Measurements from ENCODE around the gene CLDN7. TPM values are rescaled to one million over a fixed set of nuclear protein-coding genes. Genes with fewer than 3 reads are reported as not detected.

CLDN7 gene
- total and polyA plus RNA-seq, 4 donors: 3.0 to 35.0 (median 19.6) TPM

DNA sequence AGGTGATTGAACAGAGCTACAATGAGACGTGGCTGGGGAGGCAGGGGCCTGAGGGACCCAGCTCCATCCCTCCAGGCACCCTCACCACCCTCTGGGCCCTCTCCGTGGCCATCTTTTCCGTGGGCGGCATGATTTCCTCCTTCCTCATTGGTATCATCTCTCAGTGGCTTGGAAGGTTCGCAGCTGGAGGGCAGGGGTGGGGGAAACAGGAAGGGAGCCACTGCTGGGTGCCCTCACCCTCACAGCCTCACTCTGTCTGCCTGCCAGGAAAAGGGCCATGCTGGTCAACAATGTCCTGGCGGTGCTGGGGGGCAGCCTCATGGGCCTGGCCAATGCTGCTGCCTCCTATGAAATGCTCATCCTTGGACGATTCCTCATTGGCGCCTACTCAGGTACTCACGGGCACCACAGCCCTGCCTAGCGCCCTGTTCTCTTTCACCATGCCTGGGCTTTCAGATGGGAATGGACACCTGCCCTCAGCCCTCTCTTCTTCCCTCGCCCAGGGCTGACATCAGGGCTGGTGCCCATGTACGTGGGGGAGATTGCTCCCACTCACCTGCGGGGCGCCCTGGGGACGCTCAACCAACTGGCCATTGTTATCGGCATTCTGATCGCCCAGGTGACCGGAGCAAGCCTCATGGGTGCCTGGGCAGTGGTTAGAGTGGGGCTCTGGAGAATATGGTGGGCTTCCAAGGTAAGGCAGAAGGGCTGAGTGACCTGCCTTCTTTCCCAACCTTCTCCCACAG lies 21.4 kb upstream of the CLDN7 start:
- no peaks in the 10 kb centered on the region for H3K36me3 ChIP-seq (ENCODE audit: control insufficient read depth in 4 of 4, insufficient read depth in 3 of 4, low read depth in 1 of 4, low read length in 3 of 4)
- H3K9me3 ChIP-seq (ENCODE audit: control insufficient read depth in 4 of 4, low read length in 3 of 4): no peaks in the 10 kb centered on the region
- H3K27me3 ChIP-seq (ENCODE audit: control insufficient read depth in 4 of 4, insufficient read depth in 4 of 4, low read length in 3 of 4): no peaks in the 10 kb centered on the region
- no peak overlapping the region for H3K4me3 ChIP-seq (ENCODE audit: low read depth in 1 of 3, low read length in 3 of 3)
- no peak overlapping the region for H3K9ac ChIP-seq (ENCODE audit: low read depth in 1 of 2, low read length in 2 of 2)
- TF ChIP-seq RXRA (IDR thresholded peaks at IDR 0.05) (no peak), YY1 (IDR thresholded peaks at IDR 0.05) (no peak), RAD21 (IDR thresholded peaks at IDR 0.05) (no peak), GABPA (IDR thresholded peaks at IDR 0.05 in 1 of 2, conservative IDR thresholded peaks at IDR 0.05 in 1 of 2) (no peak)
- no peak for DNase-seq (ENCODE audit: low spot score)
- H3K4me1 ChIP-seq (ENCODE audit: control insufficient read depth in 4 of 4, insufficient read depth in 4 of 4, low read length in 3 of 4): peaks cover 9 to 19% (median 13%) of the 10 kb centered on the region in 4 donors
- H3K27ac ChIP-seq (ENCODE audit: low read depth in 1 of 2, low read length in 2 of 2): no peak overlapping the region
- WGBS: 90% methylated on average over 18 of the region's 18 CpGs

DNA sequence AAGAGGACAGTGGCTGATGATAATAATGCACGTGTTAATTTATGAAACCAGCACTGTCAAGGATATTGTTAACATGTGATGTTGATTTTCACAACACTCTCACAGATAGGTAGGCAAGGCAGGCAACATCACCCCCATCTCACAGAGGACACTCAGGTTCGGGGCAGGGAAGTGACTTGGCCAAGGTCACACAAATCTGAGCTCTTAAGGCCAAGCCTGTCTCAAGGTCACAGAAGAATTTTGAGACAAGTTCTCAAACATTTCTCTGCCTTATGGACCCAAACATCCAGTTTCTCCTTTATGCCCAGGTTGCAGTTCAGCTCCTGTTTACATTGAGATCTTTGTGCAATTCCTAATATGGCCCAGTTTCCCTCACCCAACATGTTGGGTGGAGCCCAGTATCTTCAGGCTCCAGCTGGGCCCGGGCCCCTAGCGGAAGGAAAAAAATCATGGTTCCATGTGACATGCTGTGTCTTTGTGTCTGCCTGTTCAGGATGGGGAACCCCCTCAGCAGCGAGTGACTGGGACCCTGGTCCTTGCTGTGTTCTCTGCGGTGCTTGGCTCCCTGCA lies 20.6 kb upstream of the CLDN7 start:
- no peak for TF ChIP-seq YY1 (IDR thresholded peaks at IDR 0.05)
- no peak for TF ChIP-seq JUND (IDR thresholded peaks at IDR 0.05)
- TF ChIP-seq GABPA (IDR thresholded peaks at IDR 0.05 in 1 of 2, conservative IDR thresholded peaks at IDR 0.05 in 1 of 2): no peak
- TF ChIP-seq RXRA (IDR thresholded peaks at IDR 0.05): no peak
- TF ChIP-seq EGR1 (IDR thresholded peaks at IDR 0.05; ENCODE audit: low read depth in 2 of 2): no peak
- no peak for TF ChIP-seq TAF1 (conservative IDR thresholded peaks at IDR 0.05)
- no peak for TF ChIP-seq RAD21 (IDR thresholded peaks at IDR 0.05)
- TF ChIP-seq, protein P1, sequence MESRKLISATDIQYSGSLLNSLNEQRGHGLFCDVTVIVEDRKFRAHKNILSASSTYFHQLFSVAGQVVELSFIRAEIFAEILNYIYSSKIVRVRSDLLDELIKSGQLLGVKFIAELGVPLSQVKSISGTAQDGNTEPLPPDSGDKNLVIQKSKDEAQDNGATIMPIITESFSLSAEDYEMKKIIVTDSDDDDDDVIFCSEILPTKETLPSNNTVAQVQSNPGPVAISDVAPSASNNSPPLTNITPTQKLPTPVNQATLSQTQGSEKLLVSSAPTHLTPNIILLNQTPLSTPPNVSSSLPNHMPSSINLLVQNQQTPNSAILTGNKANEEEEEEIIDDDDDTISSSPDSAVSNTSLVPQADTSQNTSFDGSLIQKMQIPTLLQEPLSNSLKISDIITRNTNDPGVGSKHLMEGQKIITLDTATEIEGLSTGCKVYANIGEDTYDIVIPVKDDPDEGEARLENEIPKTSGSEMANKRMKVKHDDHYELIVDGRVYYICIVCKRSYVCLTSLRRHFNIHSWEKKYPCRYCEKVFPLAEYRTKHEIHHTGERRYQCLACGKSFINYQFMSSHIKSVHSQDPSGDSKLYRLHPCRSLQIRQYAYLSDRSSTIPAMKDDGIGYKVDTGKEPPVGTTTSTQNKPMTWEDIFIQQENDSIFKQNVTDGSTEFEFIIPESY (IDR thresholded peaks at IDR 0.05): no peak
- TF ChIP-seq, protein P2, sequence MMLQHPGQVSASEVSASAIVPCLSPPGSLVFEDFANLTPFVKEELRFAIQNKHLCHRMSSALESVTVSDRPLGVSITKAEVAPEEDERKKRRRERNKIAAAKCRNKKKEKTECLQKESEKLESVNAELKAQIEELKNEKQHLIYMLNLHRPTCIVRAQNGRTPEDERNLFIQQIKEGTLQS (IDR thresholded peaks at IDR 0.05): no peak
- TF ChIP-seq, protein P3, sequence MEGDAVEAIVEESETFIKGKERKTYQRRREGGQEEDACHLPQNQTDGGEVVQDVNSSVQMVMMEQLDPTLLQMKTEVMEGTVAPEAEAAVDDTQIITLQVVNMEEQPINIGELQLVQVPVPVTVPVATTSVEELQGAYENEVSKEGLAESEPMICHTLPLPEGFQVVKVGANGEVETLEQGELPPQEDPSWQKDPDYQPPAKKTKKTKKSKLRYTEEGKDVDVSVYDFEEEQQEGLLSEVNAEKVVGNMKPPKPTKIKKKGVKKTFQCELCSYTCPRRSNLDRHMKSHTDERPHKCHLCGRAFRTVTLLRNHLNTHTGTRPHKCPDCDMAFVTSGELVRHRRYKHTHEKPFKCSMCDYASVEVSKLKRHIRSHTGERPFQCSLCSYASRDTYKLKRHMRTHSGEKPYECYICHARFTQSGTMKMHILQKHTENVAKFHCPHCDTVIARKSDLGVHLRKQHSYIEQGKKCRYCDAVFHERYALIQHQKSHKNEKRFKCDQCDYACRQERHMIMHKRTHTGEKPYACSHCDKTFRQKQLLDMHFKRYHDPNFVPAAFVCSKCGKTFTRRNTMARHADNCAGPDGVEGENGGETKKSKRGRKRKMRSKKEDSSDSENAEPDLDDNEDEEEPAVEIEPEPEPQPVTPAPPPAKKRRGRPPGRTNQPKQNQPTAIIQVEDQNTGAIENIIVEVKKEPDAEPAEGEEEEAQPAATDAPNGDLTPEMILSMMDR (IDR thresholded peaks at IDR 0.05; ENCODE audit: low read depth, low read length, missing input control): no peak
- TF ChIP-seq HNF4A (conservative IDR thresholded peaks at IDR 0.05): no peak
- TF ChIP-seq HNF4G (IDR thresholded peaks at IDR 0.05): no peak
- no peak for TF ChIP-seq FOXA1 (IDR thresholded peaks at IDR 0.05)
- no peaks in the 10 kb centered on the region for H3K9me3 ChIP-seq (ENCODE audit: control insufficient read depth in 4 of 4, low read length in 3 of 4)
- no peak overlapping the region for H3K4me3 ChIP-seq (ENCODE audit: low read depth in 1 of 3, low read length in 3 of 3)
- H3K27ac ChIP-seq (ENCODE audit: low read depth in 1 of 2, low read length in 2 of 2): no peak overlapping the region
- no peaks in the 10 kb centered on the region for H3K27me3 ChIP-seq (ENCODE audit: control insufficient read depth in 4 of 4, insufficient read depth in 4 of 4, low read length in 3 of 4)
- WGBS: 75% methylated on average over 6 of the region's 6 CpGs
- H3K4me1 ChIP-seq (ENCODE audit: control insufficient read depth in 4 of 4, insufficient read depth in 4 of 4, low read length in 3 of 4): peaks cover 9 to 19% (median 13%) of the 10 kb centered on the region in 4 donors
- H3K36me3 ChIP-seq (ENCODE audit: control insufficient read depth in 4 of 4, insufficient read depth in 3 of 4, low read depth in 1 of 4, low read length in 3 of 4): no peaks in the 10 kb centered on the region
- H3K9ac ChIP-seq (ENCODE audit: low read depth in 1 of 2, low read length in 2 of 2): no peak overlapping the region
- peak; percentile 81 for DNase-seq (ENCODE audit: low spot score)

Data from liver (tissue), 9 donors.